GM12878 (cell line): ENCODE data around the gene CSTF1.

Experiments
- ATF2 ChIP-seq: IDR thresholded peaks from 2 replicates; pipeline ENCODE4 v1.6.1; 2012; ENCODE audit warnings: low read length, inconsistent platforms
- EED ChIP-seq: sonication (generic); IDR thresholded peaks from 2 replicates; pipeline ENCODE4 v1.6.1; 2016; ENCODE audit warnings: antibody characterized with exemption, low read depth
- EZH2 ChIP-seq: IDR thresholded peaks from 2 replicates; pipeline ENCODE4 v1.6.1; 2012; ENCODE audit warnings: low read depth, mild to moderate bottlenecking, control low read depth, inconsistent platforms, low read length, borderline replicate concordance; ENCODE audit not compliant: control insufficient read depth
- IKZF2 ChIP-seq, 2 experiments: fragments of 450-650 bp; IDR thresholded peaks; 2 replicates each; pipeline ENCODE4 v1.6.1; 2017; ENCODE audit warnings: mild to moderate bottlenecking in 2 of 2, moderate library complexity in 2 of 2
- PBX3 ChIP-seq: IDR thresholded peaks from 2 replicates; pipeline ENCODE4 v1.6.1; 2011; ENCODE audit warnings: mild to moderate bottlenecking, low read depth, low read length, moderate library complexity; ENCODE audit not compliant: insufficient replicate concordance
- POLR2AphosphoS5 ChIP-seq: IDR thresholded peaks from 2 replicates; pipeline ENCODE4 v1.6.1; 2011; ENCODE audit warnings: mild to moderate bottlenecking, low read length, inconsistent platforms
- REST ChIP-seq: IDR thresholded peaks from 2 replicates; pipeline ENCODE4 v1.6.1; 2012; ENCODE audit warnings: mild to moderate bottlenecking, low read depth, low read length
- RFX5 ChIP-seq: IDR thresholded peaks from 2 replicates; pipeline ENCODE4 v1.6.1; 2011; ENCODE audit warnings: low read depth, low read length, improper control_type of control experiment
- TF ChIP-seq, protein P1 (sequence below): fragments of 450-650 bp; IDR thresholded peaks from 2 replicates; pipeline ENCODE4 v1.6.1; 2017; ENCODE audit warnings: mild to moderate bottlenecking, low read depth, inconsistent platforms; ENCODE audit not compliant: poor library complexity, severe bottlenecking
- TF ChIP-seq, protein P2 (sequence below), 3 experiments: IDR thresholded peaks in 2 of 3; conservative IDR thresholded peaks in 1 of 3; 2 replicates each; pipeline ENCODE4 v1.5.1; 2011; ENCODE audit warnings: low read depth in 3 of 3, low read length in 3 of 3, mild to moderate bottlenecking in 3 of 3, control low read depth in 2 of 3, moderate library complexity in 2 of 3, inconsistent platforms in 1 of 3, mixed read lengths in 1 of 3; ENCODE audit not compliant: control insufficient read depth in 2 of 3, insufficient read depth in 1 of 3; ENCODE audit errors: extremely low read depth in 1 of 3
- TF ChIP-seq, protein P3 (sequence below): IDR thresholded peaks from 2 replicates; pipeline ENCODE4 v1.6.1; 2012; ENCODE audit warnings: low read depth, low read length, improper control_type of control experiment

DNA sequence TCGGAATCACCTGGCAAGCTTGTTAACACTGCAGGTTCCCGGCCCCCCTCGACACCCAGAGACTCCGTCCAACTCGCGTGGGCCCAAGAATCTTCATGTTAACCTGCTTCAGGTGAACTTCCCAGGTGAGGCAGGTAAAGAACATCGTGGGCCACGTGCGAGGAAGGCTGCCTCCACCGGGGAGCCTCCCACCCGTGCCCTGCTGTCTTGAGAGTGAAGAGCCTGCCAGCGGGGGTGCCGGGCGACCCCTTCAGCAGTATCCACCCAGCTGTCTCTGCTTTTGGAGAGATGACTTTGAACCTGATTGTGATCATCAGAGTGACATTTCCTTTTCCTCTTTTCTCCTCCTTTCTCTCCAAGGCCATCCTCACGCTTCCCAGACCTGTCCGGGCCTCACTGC, 53.1 kb downstream of the CSTF1 start:
- TF ChIP-seq, protein P1, sequence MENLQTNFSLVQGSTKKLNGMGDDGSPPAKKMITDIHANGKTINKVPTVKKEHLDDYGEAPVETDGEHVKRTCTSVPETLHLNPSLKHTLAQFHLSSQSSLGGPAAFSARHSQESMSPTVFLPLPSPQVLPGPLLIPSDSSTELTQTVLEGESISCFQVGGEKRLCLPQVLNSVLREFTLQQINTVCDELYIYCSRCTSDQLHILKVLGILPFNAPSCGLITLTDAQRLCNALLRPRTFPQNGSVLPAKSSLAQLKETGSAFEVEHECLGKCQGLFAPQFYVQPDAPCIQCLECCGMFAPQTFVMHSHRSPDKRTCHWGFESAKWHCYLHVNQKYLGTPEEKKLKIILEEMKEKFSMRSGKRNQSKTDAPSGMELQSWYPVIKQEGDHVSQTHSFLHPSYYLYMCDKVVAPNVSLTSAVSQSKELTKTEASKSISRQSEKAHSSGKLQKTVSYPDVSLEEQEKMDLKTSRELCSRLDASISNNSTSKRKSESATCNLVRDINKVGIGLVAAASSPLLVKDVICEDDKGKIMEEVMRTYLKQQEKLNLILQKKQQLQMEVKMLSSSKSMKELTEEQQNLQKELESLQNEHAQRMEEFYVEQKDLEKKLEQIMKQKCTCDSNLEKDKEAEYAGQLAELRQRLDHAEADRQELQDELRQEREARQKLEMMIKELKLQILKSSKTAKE = no peak
- TF ChIP-seq, protein P2, sequence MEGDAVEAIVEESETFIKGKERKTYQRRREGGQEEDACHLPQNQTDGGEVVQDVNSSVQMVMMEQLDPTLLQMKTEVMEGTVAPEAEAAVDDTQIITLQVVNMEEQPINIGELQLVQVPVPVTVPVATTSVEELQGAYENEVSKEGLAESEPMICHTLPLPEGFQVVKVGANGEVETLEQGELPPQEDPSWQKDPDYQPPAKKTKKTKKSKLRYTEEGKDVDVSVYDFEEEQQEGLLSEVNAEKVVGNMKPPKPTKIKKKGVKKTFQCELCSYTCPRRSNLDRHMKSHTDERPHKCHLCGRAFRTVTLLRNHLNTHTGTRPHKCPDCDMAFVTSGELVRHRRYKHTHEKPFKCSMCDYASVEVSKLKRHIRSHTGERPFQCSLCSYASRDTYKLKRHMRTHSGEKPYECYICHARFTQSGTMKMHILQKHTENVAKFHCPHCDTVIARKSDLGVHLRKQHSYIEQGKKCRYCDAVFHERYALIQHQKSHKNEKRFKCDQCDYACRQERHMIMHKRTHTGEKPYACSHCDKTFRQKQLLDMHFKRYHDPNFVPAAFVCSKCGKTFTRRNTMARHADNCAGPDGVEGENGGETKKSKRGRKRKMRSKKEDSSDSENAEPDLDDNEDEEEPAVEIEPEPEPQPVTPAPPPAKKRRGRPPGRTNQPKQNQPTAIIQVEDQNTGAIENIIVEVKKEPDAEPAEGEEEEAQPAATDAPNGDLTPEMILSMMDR (IDR thresholded peaks at IDR 0.05 in 2 of 3, conservative IDR thresholded peaks at IDR 0.05 in 1 of 3; ENCODE audit: control insufficient read depth in 2 of 3, extremely low read depth in 1 of 3, insufficient read depth in 1 of 3, low read depth in 3 of 3, low read length in 3 of 3) = no peak
- no peak for TF ChIP-seq PBX3
- no peak for TF ChIP-seq EED
- no peak for TF ChIP-seq EZH2
- no peak for TF ChIP-seq IKZF2 (IDR thresholded peaks at IDR 0.05)
- TF ChIP-seq POLR2AphosphoS5 = no peak
- TF ChIP-seq RFX5 = no peak
- no peak for TF ChIP-seq ATF2
- TF ChIP-seq REST = no peak
- TF ChIP-seq, protein P3, sequence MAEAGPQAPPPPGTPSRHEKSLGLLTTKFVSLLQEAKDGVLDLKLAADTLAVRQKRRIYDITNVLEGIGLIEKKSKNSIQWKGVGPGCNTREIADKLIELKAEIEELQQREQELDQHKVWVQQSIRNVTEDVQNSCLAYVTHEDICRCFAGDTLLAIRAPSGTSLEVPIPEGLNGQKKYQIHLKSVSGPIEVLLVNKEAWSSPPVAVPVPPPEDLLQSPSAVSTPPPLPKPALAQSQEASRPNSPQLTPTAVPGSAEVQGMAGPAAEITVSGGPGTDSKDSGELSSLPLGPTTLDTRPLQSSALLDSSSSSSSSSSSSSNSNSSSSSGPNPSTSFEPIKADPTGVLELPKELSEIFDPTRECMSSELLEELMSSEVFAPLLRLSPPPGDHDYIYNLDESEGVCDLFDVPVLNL = no peak
